Measurements from ENCODE around the gene CLIP2. TPM values are rescaled to one million over a fixed set of nuclear protein-coding genes. Genes with fewer than 3 reads are reported as not detected.

CLIP2 gene
- polyA plus RNA-seq, 1 donor from 2014 or later, result 25.7 TPM

GRCh38 chr7:74283858-74284447 is 5.3 kb upstream of the CLIP2 start:
- Histone ChIP-seq H3K27ac (ENCODE audit: low read length) (no peak overlapping the region), H3K9ac (ENCODE audit: low read length) (no peak overlapping the region), H3K9me2 (ENCODE audit: insufficient read depth, low read length) (no peaks in the 10 kb centered on the region), H2AFZ (ENCODE audit: low read depth, low read length) (no peak overlapping the region), H4K20me1 (ENCODE audit: insufficient read depth) (no peaks in the 10 kb centered on the region), H3K36me3 (ENCODE audit: insufficient read depth, low read length) (no peaks in the 10 kb centered on the region), H3K27me3 (ENCODE audit: insufficient read depth, low read depth, low read length) (no peaks in the 10 kb centered on the region), H3K79me2 (replicated peaks; ENCODE audit: insufficient read depth, low read length) (peaks cover 2% of the 10 kb centered on the region), H3K4me3 (ENCODE audit: low read length) (no peak overlapping the region), H3K9me3 (ENCODE audit: low read length) (no peaks in the 10 kb centered on the region), H3F3A (ENCODE audit: insufficient read depth, low read length, poor library complexity, severe bottlenecking) (no peaks in the 10 kb centered on the region), H3K4me2 (ENCODE audit: low read length) (no peak overlapping the region)
- TF ChIP-seq REST (IDR thresholded peaks at IDR 0.05; ENCODE audit: borderline replicate concordance), result no peak
- TF ChIP-seq MXI1 (conservative IDR thresholded peaks at IDR 0.05; ENCODE audit: poor library complexity, severe bottlenecking), result no peak
- no peak for TF ChIP-seq TAF1 (IDR thresholded peaks at IDR 0.05; ENCODE audit: low read depth)
- TF ChIP-seq POLR2AphosphoS5 (IDR thresholded peaks at IDR 0.05), result no peak
- TF ChIP-seq EZH2 (IDR thresholded peaks at IDR 0.05; ENCODE audit: borderline replicate concordance, insufficient read depth, low read length, poor library complexity, severe bottlenecking), result no peak

GRCh38 chr7:74284781-74285259 is 4.4 kb upstream of the CLIP2 start:
- Histone ChIP-seq H3F3A (ENCODE audit: insufficient read depth, low read length, poor library complexity, severe bottlenecking) (no peaks in the 10 kb centered on the region), H3K27me3 (ENCODE audit: insufficient read depth, low read depth, low read length) (no peaks in the 10 kb centered on the region), H3K27ac (ENCODE audit: low read length) (no peak overlapping the region), H4K20me1 (ENCODE audit: insufficient read depth) (no peaks in the 10 kb centered on the region), H3K79me2 (replicated peaks; ENCODE audit: insufficient read depth, low read length) (peaks cover 9% of the 10 kb centered on the region), H2AFZ (ENCODE audit: low read depth, low read length) (no peak overlapping the region), H3K4me2 (ENCODE audit: low read length) (no peak overlapping the region), H3K9me3 (ENCODE audit: low read length) (no peaks in the 10 kb centered on the region), H3K36me3 (ENCODE audit: insufficient read depth, low read length) (no peaks in the 10 kb centered on the region), H3K9me2 (ENCODE audit: insufficient read depth, low read length) (no peaks in the 10 kb centered on the region), H3K9ac (ENCODE audit: low read length) (no peak overlapping the region), H3K4me3 (ENCODE audit: low read length) (no peak overlapping the region)
- TF ChIP-seq CTCF (IDR thresholded peaks at IDR 0.05; ENCODE audit: poor library complexity, severe bottlenecking) (no peak), TAF1 (IDR thresholded peaks at IDR 0.05; ENCODE audit: low read depth) (no peak), POLR2AphosphoS5 (IDR thresholded peaks at IDR 0.05) (no peak), MXI1 (conservative IDR thresholded peaks at IDR 0.05; ENCODE audit: poor library complexity, severe bottlenecking) (no peak), EZH2 (IDR thresholded peaks at IDR 0.05; ENCODE audit: borderline replicate concordance, insufficient read depth, low read length, poor library complexity, severe bottlenecking) (no peak), REST (IDR thresholded peaks at IDR 0.05; ENCODE audit: borderline replicate concordance) (no peak), SMC3 (conservative IDR thresholded peaks at IDR 0.05; ENCODE audit: poor library complexity) (no peak)

Data from neural cell (in vitro differentiated cells).